Measurements from ENCODE around the gene EPS8.

The EPS8 gene

DNA sequence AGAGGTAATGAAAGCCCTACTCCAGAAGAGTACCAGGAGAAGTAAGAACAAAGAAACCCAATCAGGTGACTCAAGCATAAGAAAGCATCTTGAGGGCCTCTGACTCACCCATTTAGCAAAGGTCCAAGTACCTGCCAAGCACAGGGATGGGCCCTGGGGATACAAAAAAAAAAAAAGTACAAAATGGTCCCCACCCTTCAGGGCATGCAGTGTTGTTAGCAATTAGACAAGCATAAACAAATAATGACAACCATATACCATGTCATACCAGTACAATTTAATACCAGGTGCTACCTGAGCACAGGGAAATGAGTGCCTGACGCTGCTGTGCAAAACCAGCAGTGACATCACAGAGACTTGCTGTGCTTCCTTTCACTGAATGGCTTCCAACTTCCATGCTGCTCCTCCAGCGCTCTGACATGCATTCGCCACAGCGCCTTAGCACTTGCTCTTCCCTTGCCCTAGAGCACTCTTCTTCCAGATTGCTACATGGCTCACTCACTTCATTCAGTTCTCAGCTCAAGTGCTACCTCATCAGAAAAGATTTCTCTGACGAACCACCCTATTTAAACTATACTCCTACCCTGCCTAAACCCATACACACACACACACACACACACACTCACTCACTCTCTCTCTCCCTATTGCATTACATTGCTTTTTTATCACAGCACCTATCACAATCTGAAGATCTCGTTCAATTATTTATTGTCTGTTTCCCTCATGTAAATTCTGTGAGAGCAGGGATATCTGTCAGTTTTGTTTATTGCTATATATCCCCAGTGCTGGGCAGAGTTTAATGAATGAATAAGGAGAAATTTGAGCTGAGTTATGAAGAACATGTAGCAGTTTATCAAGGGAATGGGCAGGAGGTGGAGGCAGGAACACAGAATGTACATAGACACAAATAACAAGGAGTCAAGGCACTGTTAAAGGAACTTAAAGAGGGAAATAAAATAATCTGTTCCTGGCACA lies 12.9 kb upstream of the EPS8 start:
- in situ Hi-C loops (cut with HindIII; ENCODE audit: low sequenced_read_pairs), result no loop called here

DNA sequence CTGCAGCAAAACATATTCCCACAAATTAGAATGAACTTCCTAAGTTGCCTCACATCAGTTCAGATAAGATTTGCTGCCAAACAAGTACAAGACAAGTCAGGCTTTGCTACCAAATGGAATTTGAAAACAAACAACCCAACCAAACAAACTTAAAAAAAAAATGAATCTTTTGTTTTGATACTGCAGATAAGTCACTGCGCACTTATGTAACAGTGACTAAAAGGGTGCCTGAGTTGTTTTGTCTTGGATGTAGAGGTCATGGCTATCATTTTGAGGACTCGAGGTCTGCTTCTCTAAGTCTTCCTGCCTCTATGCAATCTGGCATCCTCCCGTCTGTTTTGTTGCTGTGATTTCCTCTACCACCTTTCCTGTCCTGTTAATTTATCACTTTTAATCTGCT lies 11.1 kb upstream of the EPS8 start:
- in situ Hi-C loops (cut with HindIII; ENCODE audit: low sequenced_read_pairs), result no loop called here

DNA sequence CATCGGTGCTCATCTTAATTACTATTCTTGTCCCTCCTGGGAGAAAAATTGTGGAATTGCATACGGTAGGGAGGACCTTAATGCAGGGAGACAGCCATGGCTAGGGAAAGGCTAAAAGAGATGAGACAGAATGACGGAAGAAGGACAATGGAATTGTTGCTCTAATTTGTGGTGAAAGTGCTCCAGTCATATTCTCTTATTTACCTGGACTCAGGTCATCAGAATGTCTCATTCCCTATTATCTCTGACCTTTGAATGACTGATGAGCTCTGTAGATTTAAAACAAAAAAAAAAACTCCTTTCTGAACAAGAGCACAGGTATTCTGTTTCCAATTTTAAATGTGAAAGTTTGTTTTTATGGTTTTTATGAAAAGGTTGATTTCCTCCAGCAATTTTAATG lies 8.6 kb upstream of the EPS8 start:
- in situ Hi-C loops (cut with HindIII; ENCODE audit: low sequenced_read_pairs), result no loop called here

DNA sequence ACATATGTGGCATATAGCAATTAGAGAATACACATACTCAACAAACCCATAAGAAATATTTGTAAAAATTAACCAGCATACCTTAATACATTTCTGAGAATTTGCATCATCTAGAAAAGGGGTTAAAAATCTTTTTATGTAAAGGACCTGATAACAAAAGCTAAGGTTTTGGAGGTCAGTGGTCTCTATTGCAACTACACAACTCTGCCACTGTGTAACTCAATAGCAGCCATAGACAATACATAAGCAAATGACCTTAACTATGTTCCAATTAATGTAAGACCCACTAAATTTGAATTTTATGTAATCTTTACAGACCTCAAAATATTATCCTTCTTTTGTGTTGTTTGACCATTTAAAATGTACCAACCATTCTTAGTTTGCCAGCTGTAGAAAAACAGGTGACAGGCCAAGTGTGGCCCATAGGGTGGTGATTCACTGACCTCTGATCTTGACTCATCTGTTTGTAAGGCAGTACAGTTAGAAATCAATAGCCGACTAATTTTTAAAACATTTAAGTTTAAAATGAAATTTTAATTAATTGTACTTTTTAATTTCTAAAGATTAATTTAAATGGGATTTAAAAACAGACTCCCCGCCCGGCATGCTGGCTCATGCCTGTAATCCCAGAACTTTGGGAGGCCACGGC lies 7.4 kb upstream of the EPS8 start:
- in situ Hi-C loops (cut with HindIII; ENCODE audit: low sequenced_read_pairs), result no loop called here

DNA sequence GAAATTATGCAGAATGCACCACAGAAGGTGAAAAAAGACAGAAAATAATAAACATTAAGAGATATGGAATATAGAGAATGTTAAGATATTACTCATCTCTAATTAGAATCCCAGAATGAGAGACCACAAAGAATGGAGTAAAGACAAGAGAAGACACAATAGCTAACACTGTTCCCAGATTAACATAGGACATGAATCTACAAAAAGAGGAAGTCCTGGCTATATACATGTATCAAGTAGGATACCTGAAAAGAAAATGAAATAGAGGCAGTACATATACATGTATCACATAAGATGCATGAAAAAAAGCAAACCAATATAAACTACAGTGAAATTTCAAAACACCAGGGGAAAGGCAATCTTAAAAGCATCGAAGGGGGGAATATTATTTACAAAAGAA lies 5.6 kb upstream of the EPS8 start:
- in situ Hi-C loops (cut with HindIII; ENCODE audit: low sequenced_read_pairs), result no loop called here

- in situ Hi-C loops (cut with HindIII; ENCODE audit: low sequenced_read_pairs), result no loop called here
Observed at GRCh38 chr12:15794196-15794595, 5.0 kb upstream of the EPS8 start.

- in situ Hi-C loops (cut with HindIII; ENCODE audit: low sequenced_read_pairs), result no loop called here
Observed at GRCh38 chr12:15788233-15789219, 662 bp downstream of the EPS8 start.

DNA sequence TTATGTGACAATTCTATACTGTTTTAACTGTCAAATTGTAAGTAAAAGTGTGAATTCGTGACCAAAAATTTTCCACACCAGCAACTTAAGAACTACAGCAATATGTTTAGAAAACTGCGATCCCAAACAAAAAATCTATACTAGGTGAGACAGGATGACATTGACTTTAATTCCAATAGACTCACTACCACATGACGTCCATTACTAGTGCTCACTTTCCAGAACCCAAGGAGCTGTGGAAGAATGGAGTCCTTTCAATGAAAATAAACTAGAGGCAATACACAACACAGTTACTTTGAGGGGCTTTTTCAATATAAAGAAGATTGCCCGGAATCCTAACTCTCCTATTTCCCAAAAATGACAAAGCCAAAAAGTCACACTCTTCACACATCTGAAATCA lies 1.4 kb downstream of the EPS8 start:
- in situ Hi-C loops (cut with HindIII; ENCODE audit: low sequenced_read_pairs), result no loop called here

- in situ Hi-C loops (cut with HindIII; ENCODE audit: low sequenced_read_pairs), result no loop called here
Observed at GRCh38 chr12:15786772-15787171, 2.4 kb downstream of the EPS8 start.

DNA sequence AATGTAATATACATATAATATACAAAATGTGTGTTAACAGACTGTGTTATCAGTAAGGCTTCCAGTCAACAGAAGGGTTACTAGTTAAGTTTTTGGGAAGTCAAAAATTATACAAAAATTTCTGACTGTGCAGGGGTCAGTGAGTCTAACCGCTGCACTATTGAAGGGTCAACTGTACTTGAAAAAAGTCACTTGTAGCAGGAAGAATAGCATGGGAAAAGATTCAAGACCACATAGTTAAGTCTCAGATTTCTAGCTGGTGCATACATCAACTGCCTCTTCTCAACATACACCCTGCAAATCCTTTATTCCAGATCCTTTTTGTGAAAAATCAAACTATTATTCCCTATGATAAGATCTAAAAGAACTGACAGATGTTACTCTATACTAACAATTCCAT lies 5.9 kb downstream of the EPS8 start:
- in situ Hi-C loops (cut with HindIII; ENCODE audit: low sequenced_read_pairs), result no loop called here

DNA sequence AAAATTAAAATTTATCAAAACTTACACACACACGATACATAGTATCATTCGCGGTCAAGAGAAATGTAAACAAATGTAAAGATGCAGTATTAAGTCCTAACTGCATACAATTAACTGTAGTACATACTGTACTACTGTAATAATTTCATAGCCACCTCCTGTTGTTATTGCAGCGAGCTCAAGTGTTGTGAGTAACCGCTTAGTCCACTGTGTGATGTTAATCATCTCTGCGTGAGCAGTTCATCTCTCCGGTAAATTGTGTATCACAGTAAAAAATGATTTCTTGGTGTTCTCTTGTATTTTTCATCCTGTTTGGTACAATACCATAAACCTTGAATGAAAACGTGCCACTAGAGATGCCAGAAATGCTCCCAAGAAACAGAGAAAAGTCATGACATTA lies 6.5 kb downstream of the EPS8 start:
- in situ Hi-C loops (cut with HindIII; ENCODE audit: low sequenced_read_pairs), result no loop called here

GRCh38 chr12:15779925-15780324 lies 9.3 kb downstream of the EPS8 start:
- in situ Hi-C loops (cut with HindIII; ENCODE audit: low sequenced_read_pairs), result no loop called here

- in situ Hi-C loops (cut with HindIII; ENCODE audit: low sequenced_read_pairs), result no loop called here
Observed at GRCh38 chr12:15778126-15778525, 11.1 kb downstream of the EPS8 start.

DNA sequence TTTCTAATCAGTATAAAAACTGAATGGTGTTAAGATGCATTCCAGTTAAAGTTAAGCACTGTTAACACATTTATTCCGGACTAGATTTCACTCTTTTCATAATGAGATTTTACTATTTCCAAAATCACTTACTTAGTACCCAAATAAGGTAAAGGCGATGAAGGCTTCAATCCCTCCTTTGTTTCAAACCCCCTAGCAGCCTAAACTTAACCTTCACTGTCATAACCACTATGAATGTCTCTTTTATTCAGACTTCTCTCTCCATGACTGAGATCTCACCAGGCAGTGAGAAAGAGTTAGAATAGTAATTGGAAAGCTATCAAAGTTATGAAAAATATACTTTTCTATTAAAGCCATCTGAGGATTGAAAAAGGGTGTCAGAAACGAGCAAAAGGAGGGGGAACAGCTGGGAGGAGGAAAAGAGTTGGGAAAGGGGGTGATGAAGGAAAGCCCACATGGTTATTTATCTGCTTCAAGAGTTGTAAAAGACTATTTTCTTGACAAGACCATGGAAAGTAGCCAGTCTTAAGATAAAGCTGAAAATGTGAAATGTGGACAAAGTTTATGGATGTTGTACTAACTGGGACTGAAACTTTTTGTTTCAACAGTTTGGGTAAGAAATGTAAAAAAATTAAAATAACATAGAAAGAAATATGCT lies 11.7 kb downstream of the EPS8 start:
- in situ Hi-C loops (cut with HindIII; ENCODE audit: low sequenced_read_pairs), result no loop called here

DNA sequence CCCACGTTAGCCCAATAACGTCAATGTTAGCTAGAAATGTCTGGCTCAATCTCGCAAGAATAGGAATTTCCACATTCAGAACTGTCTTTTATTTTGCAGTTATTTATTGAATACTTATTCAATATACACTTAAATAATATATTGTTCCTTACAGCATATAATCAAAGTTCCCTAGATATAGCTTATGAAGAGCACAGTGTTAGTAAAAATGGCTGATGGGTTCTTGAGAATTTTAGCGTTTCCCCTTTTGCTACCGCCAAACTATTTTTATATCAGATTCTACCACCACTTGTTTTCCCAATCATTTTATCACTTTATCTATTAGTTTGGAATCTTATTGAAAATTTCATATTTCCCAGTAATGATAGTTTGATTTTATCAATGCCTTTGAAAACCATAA lies 12.7 kb downstream of the EPS8 start:
- in situ Hi-C loops (cut with HindIII; ENCODE audit: low sequenced_read_pairs), result no loop called here

DNA sequence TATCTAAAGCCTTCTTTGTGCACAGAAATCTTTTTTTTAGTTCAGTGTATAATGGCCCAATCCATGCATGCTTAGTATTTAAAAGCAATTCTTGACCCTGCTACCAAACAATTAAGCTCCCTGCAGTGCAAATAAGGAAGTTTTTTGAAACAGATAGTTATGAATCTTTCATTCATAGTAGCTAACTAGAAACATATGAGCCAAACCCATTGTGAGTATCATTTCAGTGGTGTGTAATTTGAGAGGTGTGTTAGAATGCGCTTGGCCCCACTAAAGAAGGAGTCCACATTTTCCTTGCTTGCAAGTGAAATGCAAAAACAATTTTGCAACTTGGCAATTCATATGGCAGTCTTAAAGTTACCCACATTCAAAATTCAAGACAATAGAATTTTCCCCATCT lies 14.4 kb downstream of the EPS8 start:
- in situ Hi-C loops (cut with HindIII; ENCODE audit: low sequenced_read_pairs), result no loop called here

GRCh38 chr12:15772405-15773018 lies 16.7 kb downstream of the EPS8 start:
- in situ Hi-C loops (cut with HindIII; ENCODE audit: low sequenced_read_pairs), result no loop called here

GRCh38 chr12:15770581-15770980 lies 18.6 kb downstream of the EPS8 start:
- in situ Hi-C loops (cut with HindIII; ENCODE audit: low sequenced_read_pairs), result no loop called here

DNA sequence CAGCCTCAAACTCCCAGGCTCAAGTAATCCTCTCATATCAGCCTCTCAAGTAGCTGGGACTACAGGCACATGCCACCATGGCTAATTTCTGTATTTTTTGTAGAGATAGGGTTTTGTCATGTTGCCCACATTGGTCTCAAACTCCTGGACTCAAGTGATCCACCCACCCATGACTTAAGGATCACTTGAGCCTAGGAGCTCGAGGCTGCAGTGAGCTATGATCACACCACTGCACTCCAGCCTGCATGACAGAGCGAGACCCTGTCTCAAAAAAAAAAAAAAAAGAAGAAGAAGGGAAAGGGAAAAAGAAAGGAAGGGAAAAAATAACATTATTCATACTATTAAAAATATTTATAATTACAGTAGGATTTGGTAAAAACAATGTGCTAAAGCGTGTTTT lies 19.2 kb downstream of the EPS8 start:
- in situ Hi-C loops (cut with HindIII; ENCODE audit: low sequenced_read_pairs), result no loop called here

GRCh38 chr12:15769586-15769985 lies 19.6 kb downstream of the EPS8 start:
- in situ Hi-C loops (cut with HindIII; ENCODE audit: low sequenced_read_pairs), result no loop called here

Measured in DLD1 (cell line).